TTC549 (cell line): Measurements from ENCODE around the gene PTP4A2.
"Not testable (repeated sequence)": the region's sequence is repeated elsewhere in the genome, so short reads cannot be mapped to it uniquely, and the experiment has no call there.

Experiments
- FAIRE-seq: peaks from 2 replicates; lab custom pipeline; 2012; peaks lifted over from hg19 to GRCh38; lab: Jason Lieb, UNC

Gene PTP4A2

DNA sequence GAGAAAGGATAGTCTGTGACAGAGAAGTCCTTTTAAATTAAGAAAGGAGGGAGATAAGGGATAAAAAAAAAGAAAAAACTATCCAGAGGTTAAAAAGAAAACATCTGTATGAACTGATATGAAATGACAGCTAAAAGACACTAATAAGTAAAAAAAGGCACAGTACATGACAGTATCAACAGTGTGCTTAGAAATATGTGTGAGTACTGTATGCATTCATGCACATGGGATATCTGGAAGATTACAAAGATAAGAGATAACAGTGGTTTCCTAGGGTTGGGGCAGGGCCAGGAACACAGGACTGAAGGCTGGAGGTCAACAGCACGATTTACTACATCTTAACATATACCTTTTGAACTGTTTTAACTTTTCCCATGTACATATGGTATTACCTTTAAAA is 13.3 kb downstream of the PTP4A2 start:
- no peak for FAIRE-seq

DNA sequence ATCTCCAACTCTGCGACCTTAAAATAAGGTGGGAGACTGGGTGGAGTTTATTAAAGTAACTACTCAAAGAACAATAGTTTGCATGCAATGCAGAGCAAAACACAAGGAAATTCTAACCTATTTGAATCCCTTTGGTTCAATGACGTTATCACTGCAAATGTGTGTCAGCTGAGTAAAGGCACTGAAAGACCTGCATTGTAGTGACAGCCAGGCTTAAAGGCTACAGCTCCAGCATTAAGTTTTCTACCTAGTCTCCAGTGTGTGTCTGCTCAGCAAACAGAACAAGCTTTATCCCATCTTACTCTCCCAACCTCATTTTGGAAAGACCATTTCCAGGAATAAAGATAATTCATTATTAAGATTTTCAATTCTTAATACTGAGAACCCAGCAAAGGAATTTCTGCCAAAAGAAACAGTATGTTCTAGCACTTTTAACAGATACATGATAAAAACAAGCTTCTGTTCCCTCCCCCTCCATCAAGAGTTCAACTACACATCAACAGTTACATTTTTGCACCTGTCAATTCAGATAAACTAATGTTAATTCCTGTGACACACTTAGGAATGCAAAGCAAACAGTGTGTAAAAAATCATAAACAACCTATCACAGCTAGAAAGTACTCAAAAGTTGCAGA is 14.2 kb downstream of the PTP4A2 start:
- FAIRE-seq, result no peak

DNA sequence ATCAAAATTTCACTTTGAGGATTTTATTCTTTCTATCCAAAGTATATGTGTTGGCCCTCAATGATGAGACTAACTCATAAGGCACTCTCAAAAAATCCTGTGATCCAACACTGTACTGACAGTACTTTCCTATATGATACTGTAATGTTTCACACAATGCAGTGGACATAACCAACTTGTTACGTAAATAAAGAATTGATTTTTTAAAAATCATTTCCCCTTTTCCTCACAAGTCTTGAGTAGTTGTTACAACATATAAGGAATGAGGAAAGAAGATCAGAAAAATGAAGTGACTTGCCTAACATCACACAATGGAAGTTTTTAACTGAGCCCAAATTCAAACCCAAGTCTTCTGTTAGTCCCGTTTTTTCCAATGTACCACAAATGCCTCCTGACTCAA is 17.2 kb downstream of the PTP4A2 start:
- FAIRE-seq, result no peak

DNA sequence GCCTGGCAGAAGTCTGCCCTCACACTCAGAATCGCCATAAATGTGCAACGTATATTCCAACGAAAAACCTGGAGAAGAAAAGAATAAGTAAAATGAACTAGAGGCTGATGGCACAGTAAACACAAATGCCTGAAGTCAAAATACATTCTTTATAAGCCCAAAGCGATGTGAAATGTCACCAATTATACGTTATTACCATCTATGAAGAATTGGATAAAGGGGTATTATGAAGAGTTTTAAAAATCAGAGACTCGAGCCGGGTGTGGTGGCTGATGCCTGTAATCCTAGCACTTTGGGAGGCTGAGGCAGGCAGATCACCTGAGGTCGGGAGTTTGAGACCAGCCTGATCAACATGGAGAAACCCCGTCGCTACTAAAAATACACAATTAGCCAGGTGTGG is 18.6 kb downstream of the PTP4A2 start:
- no peak for FAIRE-seq

DNA sequence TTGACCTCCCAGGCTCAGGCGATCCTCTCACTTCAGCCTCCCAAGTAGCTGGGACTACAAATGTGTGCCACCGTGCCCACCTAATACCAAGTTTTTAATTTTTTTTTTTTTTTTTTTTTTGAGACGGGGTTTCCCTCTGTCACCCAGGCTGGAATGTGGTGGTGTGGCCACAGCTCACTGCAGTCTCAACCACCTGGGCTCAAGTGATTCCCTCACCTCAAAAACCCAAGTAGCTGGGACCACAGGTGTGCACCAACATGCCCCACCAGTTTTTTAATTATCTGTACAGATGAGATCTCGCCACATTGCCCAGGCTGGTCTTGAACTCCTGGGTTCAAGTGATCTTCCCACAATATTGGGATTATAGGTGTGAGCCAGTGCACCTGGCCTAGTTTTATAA is 22.7 kb downstream of the PTP4A2 start:
- FAIRE-seq, result no peak

DNA sequence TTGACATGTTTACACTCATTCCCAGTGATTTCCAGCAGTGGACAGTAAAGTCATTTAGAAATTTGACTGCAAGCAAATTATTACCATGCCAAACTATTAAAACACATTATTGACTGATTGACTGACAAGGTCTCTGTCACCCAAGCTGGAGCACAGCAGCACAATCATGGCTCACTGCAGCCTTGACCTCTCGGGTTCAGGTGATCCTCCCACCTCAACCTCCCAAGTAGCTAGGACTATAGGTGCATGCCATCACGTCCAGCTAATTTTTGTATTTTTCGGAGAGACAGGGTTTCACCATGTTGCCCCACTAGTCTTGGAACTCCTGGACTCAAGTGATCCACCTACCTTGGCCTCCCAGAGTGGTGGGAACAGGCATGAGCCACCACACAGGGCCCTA is 24.2 kb downstream of the PTP4A2 start:
- FAIRE-seq, result no peak

DNA sequence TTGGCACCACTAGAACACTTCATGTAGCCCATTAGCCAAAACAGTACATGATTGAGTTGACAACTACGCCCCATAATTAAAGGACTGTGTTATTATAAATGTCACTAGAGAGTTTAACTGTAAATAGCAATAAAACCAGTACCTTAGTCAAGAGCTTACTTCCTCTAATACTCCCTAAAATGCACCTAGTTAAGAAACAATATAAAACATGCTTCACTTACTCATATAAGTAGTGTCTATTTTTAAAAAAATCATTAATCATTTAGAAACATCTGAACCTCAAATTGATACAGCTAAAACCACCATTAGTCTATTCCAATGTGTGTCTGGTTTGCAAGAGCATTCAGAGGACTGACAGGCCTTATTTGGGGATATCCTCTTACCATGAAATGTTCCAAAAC is 25.3 kb downstream of the PTP4A2 start:
- no peak for FAIRE-seq

DNA sequence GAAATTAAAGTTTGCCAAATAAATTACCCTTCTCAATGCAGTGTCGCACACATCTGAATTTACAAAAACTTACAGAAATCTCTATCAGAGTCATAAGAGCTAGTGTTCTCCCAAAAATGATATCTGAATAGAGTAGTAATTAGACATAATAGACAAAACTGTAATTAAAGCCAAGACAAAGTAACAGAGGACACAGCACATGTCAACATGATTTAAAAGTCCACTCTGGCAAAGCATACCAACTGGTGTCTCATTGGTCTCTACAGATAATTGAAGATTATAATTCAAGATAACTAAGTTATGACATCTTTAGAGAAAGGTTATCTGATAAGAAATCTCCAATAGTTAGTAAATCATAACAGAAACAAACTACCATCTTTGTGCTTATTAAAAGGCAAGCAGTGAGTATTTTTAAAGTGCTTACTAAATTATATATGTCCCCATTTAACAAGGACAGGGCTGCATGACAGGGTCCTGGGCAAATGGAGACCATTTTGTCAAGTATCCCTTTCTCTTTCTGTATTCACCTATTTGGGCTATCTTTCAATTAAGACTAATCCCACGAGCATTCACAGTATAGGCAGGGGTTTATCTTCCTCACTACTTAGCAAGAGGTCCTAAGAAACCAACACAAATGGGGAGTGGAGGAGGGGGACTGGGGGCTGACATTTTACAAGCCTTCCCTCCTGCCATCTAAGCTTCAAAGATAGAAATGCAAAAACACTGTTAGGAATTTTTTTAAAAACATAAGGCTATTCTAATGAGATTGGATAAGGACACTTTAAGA is 26.0 kb downstream of the PTP4A2 start:
- FAIRE-seq, result no peak

DNA sequence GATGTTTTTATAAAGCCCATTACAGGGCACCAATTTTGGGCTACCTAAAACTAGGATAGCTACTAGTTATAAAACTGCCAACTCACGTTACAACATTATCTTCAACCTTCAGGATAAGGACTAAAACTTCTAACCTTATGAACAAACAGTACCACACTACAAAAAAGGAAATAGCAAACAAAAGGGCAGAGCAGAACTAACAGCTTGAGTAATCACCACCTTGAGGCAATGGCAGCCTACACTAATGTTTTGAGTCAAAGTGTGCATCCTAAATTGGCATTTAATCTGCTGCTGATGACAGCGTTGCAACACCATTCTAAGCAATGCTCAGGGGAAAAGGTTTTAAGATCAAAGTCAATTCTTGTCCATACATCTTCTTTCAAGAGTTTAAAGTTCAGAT is 27.2 kb downstream of the PTP4A2 start:
- FAIRE-seq, result no peak

DNA sequence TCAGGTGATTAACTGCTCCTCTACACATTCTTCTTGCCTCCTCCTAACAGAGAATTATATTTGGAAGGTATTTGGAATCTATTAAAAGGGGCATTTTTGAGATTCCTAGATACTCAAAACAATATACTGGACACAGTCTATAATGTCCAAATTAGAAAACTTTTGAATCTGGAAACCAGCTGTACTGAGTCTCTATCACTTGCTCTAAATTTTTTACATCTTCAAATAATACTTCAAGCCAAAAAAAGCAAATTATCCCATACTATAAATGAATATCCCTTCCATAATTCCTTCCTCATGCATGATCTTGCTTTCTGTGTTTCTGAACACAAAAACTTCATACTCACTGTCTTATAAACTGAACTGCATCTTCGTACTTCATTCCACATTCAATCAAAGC is 28.5 kb downstream of the PTP4A2 start:
- no peak for FAIRE-seq

DNA sequence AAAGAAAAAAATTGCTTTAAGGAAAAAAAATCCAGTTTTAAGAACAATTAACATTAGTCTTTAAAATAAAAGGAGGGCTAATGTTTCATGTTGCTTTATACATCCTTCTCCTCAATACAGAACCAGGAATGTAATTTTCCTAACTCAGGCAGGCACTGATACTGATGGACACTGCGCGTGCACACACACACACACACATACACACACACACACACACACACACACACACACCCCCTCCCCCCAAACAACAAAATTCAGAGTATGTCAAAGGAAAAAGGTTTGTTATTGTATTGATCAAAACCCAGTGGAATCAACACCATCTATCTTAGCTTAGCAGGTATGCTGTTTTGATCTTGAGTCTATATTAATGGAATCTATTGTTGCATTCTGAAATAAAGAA is 31.6 kb downstream of the PTP4A2 start:
- no peak for FAIRE-seq

DNA sequence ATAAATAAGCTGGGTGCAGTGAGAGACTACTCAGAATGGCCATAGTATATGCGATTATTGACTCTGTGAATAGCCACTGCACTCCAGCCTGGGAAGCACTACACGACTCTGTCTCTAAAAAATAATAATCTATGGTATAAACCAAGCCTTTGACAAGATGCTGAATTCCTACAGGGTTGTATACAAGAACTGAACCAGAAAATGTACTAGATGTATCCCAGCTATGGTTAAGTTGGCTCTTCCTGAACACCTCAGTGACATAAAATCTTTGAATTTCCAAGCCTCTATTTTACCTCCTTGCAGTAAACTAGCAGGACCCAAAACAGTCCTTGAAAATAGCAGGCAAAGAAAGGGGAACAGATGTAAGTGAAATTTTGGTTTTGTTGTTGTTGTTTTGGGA is 32.5 kb downstream of the PTP4A2 start:
- FAIRE-seq, result no peak

DNA sequence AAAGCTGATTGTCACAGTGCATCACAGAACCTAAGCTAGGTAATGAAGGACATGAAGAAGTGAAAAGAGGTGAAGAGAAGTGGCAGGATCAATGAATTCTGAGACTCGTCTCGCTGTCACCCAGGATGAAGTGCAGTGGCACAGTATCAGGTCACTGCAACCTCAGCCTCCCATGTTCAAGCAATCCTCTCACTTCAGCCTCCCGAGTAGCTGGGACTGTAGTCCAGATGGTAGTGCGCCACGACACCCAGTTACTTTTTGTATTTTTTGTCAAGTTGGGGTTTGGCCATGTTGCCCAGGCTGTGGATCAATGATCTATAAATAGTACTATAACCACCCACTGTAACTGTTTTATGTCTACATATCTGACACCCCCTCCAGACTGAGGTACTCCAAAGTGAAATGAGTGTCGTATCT is 33.1 kb downstream of the PTP4A2 start:
- no peak for FAIRE-seq

DNA sequence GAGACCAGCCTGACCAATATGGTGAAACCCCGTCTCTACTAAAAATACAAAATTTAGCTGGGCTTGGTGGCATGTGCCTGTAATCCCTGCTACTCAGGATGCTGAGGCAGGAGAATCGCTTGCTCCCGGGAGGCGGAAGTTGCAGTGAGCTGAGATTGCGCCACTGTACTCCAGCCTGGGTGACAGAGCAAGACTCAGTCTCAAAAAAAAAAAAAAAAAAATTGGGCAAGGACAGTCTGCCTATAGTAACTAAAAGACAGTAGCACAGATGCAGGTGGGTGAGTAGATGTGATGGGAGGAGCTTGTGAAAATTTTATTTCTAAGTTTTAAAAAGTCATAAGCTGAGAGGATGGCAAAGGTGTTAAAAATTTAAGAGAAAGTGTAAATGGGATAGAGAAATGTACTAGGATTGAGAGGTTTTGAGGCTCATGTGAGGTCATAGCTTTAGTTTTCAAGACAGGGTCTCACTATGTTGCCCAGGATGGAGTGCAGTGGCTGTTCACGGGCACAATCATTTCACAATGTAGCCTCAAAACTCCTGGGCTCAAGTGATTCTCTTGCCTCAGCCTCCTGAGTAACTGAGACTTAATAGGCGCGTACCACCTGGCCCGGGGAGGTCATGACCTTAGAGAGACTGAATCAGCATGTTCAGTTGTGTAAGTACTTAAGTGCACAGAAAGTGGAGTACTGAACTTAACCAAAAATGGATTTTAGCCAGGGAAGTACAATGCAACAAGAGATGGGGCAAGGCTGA is 33.7 kb downstream of the PTP4A2 start:
- FAIRE-seq, result no peak

DNA sequence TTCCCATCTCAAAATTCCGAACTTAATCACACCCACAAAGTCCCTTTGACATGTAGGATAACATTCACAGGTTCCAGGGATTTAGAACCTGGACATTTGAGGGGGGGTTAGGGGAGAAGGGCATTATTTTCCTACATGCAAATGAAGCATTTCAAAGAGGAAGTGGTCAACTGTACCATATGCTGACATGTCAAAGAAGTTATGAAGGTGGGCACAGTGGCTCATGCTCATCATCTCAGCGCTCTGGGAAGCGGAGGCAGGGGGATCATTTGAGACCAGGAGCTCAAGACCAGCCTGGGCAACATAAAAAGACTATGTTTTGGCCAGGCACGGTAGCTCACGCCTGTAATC is 35.7 kb downstream of the PTP4A2 start:
- FAIRE-seq, result no peak

DNA sequence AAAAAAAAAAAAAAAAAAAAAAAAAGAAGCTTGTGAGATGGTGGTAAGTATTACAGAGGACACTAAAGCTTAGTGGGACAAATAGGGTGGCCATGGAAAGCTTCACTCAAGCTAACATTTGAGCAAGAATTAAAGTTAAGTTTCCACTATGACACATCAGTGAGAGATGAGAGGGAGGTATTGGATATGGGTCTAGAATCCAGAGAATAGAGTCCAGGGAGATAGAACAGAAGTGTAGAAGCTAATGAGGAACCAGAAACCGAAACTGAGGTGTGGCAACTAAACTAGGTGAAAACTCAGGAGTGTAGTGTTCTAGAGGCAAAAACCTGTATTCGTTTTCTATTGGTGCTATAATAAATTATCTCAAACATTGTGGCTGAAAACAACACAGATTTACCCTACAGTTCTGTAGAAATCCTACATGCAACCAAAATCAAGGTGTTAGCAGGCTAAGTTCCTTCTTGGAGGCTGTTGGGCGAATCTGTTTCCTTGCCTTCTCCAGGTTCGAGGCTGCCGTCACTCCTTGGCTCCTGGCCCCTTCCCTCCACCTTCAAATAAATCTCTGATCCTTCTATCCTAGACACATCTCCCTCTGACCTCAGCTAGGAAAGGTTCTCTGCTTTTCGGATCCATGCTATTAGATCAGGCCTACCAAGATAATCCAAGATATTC is 36.2 kb downstream of the PTP4A2 start:
- no peak for FAIRE-seq

DNA sequence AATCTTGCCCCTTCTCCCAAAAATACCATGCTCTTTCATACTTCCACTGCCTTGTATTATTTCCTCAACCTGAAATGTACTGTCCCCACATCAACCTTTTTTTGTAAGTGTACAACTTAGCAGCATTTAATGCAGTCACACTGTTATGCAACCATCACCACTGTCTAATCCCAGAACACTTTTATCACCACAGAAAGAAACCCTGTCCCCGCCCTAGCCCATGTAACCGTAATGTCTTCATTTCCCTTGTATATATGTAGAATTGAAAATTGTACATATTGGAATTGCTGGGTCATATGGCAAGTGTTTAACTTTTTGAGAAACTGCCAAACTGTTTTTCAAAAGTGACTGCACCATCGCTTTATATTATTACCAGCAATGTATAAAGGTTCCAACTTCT is 37.4 kb downstream of the PTP4A2 start:
- FAIRE-seq, result no peak

DNA sequence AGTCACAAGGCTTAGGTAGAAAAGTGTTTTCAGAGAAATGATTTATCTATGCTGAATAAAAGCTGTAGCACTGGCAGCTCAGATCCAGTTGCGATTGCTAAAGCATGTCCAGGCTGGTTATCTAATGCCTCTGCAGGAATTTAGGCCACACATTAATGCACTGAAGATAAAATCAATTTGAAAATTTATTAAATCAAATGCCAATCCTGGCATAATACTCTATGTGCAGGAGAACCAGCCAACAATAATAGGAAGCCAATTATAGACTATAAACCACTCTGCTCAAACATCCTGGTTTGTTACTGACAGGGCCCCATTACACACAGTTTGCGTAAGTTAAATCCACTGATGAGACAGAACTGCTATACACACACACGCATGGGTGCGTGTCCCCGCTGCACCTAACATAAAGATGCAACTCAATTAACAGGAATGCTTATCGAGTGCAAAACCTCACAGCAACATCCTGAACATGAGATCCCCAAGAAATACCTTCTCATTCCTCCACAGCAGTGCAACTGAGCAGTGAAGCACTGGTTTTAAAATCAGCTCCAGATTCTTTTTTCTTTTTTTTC is 40.6 kb downstream of the PTP4A2 start:
- FAIRE-seq, result no peak

DNA sequence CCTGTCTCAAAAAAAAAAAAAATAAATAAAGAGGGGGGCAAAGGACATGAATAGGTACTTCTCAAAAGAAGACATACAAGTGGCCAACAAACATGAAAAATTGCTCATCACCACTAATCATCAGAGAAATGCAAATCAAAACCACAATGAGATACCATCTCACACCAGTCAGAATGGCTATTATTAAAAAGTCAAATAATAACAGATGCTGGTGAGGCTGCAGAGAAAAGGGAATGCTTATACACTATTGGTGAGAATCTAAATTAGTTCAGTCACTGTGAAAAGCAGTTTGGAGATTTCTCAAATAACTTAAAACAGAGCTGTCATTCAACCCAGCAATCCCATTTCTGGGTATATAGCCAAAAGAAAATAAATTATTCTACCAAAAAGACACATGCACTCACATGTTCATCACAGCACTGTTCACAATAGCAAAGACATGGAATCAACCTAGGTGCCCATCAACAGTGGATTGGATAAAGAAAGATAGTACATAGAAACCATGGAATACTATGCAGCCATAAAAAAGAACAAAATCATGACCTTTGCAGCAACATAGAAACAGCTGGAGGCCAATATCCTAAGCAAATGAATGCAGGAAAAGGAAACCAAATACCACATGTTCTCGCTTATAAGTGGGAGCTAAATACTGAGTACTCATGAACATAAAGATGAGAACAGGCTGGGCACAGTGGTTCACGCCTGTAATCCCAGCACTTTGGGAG is 42.5 kb downstream of the PTP4A2 start:
- FAIRE-seq, result not testable (repeated sequence)

DNA sequence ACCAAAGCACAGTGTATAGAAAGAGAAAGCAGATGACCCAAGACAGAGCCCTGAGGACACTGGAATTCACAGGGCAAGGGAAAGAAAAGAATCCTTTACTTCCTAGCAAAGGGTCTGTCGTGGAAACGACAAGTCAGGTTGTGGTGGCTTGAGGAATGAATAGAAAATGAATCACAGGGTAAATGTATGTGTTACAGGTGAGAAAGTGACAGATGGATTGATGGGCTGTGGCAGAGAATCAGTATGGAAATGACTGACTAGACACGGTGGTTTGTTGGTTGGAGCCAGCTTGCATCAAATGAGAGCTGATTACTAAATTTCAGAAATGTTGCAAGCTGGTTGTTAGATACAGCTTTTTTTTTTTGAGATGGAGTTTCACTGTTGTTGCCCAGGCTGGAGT is 46.9 kb downstream of the PTP4A2 start:
- FAIRE-seq, result no peak

DNA sequence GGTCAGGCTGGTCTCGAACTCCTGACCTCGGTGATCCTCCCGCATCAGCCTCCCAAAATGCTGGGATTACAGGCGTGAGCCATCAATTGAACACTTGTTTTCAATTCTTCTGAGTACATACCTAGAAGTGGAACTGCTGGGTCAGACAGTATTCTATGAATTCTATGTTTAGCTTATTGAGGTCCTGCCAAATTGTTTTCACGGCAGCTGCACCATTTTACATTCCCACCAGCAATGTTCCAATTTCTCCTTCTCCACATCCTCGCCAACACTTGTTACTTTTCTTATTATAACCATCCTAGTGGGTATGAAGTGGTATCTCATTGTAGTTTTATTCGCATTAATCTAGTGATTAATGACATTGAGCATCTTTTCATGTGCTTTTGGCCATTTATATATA is 49.9 kb downstream of the PTP4A2 start:
- no peak for FAIRE-seq

DNA sequence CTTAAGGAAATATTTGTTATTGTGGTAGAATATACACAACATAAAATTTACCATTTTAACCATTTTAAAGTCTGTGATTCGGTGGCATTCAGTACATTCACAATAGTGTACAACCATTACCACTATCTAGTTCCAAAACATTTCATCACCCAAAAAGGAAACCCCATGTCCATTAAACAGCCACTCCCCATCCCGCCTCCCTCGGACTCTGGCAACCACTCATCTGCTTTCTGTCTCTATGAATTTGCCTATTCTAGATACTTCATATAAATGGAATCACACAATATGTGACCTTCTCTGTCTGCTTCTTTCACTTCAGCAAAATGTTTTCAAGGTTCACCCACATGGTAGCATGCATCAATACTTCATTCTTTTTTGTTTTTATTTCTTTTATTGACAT is 51.3 kb downstream of the PTP4A2 start:
- no peak for FAIRE-seq
